Astrocyte (in vitro differentiated cells and primary cell): ENCODE data around the gene RALA. TPM values are rescaled to one million over a fixed set of nuclear protein-coding genes. Genes with fewer than 3 reads are reported as not detected.

Experiments used
- DNase-seq: peaks from one replicate; pipeline ENCODE4 v3.0.0-alpha.2; 2010; ENCODE audit warnings: low read depth
- FAIRE-seq: peaks from 2 replicates; lab custom pipeline; 2011; peaks lifted over from hg19 to GRCh38; lab: Jason Lieb, UNC
- H2AFZ ChIP-seq: 2 replicates; pipeline ENCODE4 v1.6.0; 2012; ENCODE audit warnings: low read depth, low read length, inconsistent platforms
- H3K27ac ChIP-seq: 2 replicates; pipeline ENCODE4 v1.5.1; 2011; ENCODE audit warnings: low read depth, low read length, inconsistent platforms
- H3K27me3 ChIP-seq: 2 replicates; pipeline ENCODE4 v1.6.0; 2011; ENCODE audit warnings: low read length, inconsistent platforms; ENCODE audit not compliant: insufficient read depth
- H3K36me3 ChIP-seq: 2 replicates; pipeline ENCODE4 v1.5.1; 2011; ENCODE audit warnings: low read length, inconsistent platforms; ENCODE audit not compliant: insufficient read depth
- H3K4me1 ChIP-seq: 2 replicates; pipeline ENCODE4 v1.5.1; 2011; ENCODE audit warnings: low read length, inconsistent platforms; ENCODE audit not compliant: insufficient read depth
- H3K4me2 ChIP-seq: 2 replicates; pipeline ENCODE4 v1.6.0; 2012; ENCODE audit warnings: low read length, inconsistent platforms
- H3K4me3 ChIP-seq: 2 replicates; pipeline ENCODE4 v1.5.1; 2011; ENCODE audit warnings: low read depth, mild to moderate bottlenecking, low read length, inconsistent platforms; ENCODE audit not compliant: insufficient read depth
- H3K79me2 ChIP-seq: 2 replicates; pipeline ENCODE4 v1.6.0; 2012; ENCODE audit warnings: mild to moderate bottlenecking, low read length, inconsistent platforms; ENCODE audit not compliant: insufficient read depth
- H3K9ac ChIP-seq: 2 replicates; pipeline ENCODE4 v1.6.0; 2012; ENCODE audit warnings: mild to moderate bottlenecking, low read length, inconsistent platforms
- H3K9me3 ChIP-seq: 2 replicates; pipeline ENCODE4 v1.5.1; 2012; ENCODE audit warnings: low read depth, mild to moderate bottlenecking, low read length, inconsistent platforms; ENCODE audit not compliant: insufficient read depth
- H4K20me1 ChIP-seq: 2 replicates; pipeline ENCODE4 v1.6.0; 2012; ENCODE audit warnings: low read length, inconsistent platforms; ENCODE audit not compliant: insufficient read depth
- H3K27ac Mint-ChIP-seq: one replicate; pipeline ENCODE4 v1.8.0; 2021; ENCODE audit warnings: mild to moderate bottlenecking, mixed read lengths; ENCODE audit not compliant: unreplicated experiment
- H3K27me3 Mint-ChIP-seq: one replicate; pipeline ENCODE4 v1.8.0; 2021; ENCODE audit warnings: low read depth, mixed read lengths; ENCODE audit not compliant: unreplicated experiment
- H3K36me3 Mint-ChIP-seq: one replicate; pipeline ENCODE4 v1.8.0; 2021; ENCODE audit warnings: low read depth, mixed read lengths; ENCODE audit not compliant: unreplicated experiment
- H3K4me1 Mint-ChIP-seq: one replicate; pipeline ENCODE4 v1.8.0; 2021; ENCODE audit warnings: low read depth, mixed read lengths; ENCODE audit not compliant: unreplicated experiment
- H3K4me3 Mint-ChIP-seq: one replicate; pipeline ENCODE4 v1.8.0; 2021; ENCODE audit warnings: mild to moderate bottlenecking, moderate library complexity, mixed read lengths; ENCODE audit not compliant: unreplicated experiment
- H3K9me3 Mint-ChIP-seq: one replicate; pipeline ENCODE4 v1.8.0; 2021; ENCODE audit warnings: mild to moderate bottlenecking, mixed read lengths; ENCODE audit not compliant: unreplicated experiment
- CTCF ChIP-seq: IDR thresholded peaks from 2 replicates; pipeline ENCODE4 v1.5.1; 2011; ENCODE audit warnings: low read depth, mild to moderate bottlenecking, inconsistent platforms, low read length, moderate library complexity; ENCODE audit not compliant: insufficient read depth
- EZH2 ChIP-seq: IDR thresholded peaks from 2 replicates; pipeline ENCODE4 v1.6.1; 2012; ENCODE audit warnings: mild to moderate bottlenecking, low read length, inconsistent platforms; ENCODE audit not compliant: insufficient read depth
- total RNA-seq: library from RNA; stranded (reverse); gene quantifications from 2 replicates; pipeline ENCODE4 v1.2.1, GENCODE V29; 2021

Gene RALA
- total RNA-seq, 1 donor from 2014 or later, result 70.2 TPM

GRCh38 chr7:39637400-39637799 is 14.0 kb downstream of the RALA start:
- Mint-ChIP-seq H3K4me1 (peaks cover 36% of the 10 kb centered on the region), H3K4me3 (no peak overlapping the region), H3K9me3 (peaks cover 1% of the 10 kb centered on the region), H3K36me3 (peaks cover 21% of the 10 kb centered on the region), H3K27me3 (no peaks in the 10 kb centered on the region), H3K27ac (no peak overlapping the region)
- Histone ChIP-seq H3K9me3 (no peaks in the 10 kb centered on the region), H3K36me3 (peaks cover 3% of the 10 kb centered on the region), H3K4me3 (no peak overlapping the region), H3K9ac (no peak overlapping the region), H2AFZ (no peak overlapping the region), H3K27me3 (no peaks in the 10 kb centered on the region), H3K4me2 (no peak overlapping the region), H3K79me2 (peaks cover 100% of the 10 kb centered on the region), H3K27ac (no peak overlapping the region), H4K20me1 (peaks cover 97% of the 10 kb centered on the region), H3K4me1 (peaks cover 5% of the 10 kb centered on the region)
- TF ChIP-seq CTCF (no peak), EZH2 (no peak)
- DNase-seq (no peak), FAIRE-seq (no peak)

GRCh38 chr7:39637963-39638485 is 14.7 kb downstream of the RALA start:
- Mint-ChIP-seq H3K4me1 (peaks cover 41% of the 10 kb centered on the region), H3K36me3 (peaks cover 21% of the 10 kb centered on the region), H3K27ac (no peak overlapping the region), H3K27me3 (no peaks in the 10 kb centered on the region), H3K9me3 (peaks cover 1% of the 10 kb centered on the region), H3K4me3 (no peak overlapping the region)
- Histone ChIP-seq H3K4me1 (peaks cover 5% of the 10 kb centered on the region), H3K4me2 (no peak overlapping the region), H3K36me3 (no peaks in the 10 kb centered on the region), H4K20me1 (peaks cover 96% of the 10 kb centered on the region), H3K27me3 (no peaks in the 10 kb centered on the region), H2AFZ (no peak overlapping the region), H3K9ac (no peak overlapping the region), H3K79me2 (peaks cover 100% of the 10 kb centered on the region), H3K9me3 (no peaks in the 10 kb centered on the region), H3K4me3 (no peak overlapping the region), H3K27ac (no peak overlapping the region)
- no peak for DNase-seq
- no peak for TF ChIP-seq EZH2
- no peak for TF ChIP-seq CTCF
- FAIRE-seq, result no peak

GRCh38 chr7:39642896-39643295 is 19.5 kb downstream of the RALA start:
- H3K4me3 ChIP-seq, result no peak overlapping the region
- H3K79me2 ChIP-seq, result peaks cover 98% of the 10 kb centered on the region
- Mint-ChIP-seq H3K27me3 (no peaks in the 10 kb centered on the region), H3K4me1 (peaks cover 37% of the 10 kb centered on the region), H3K4me3 (no peak overlapping the region), H3K27ac (no peak overlapping the region), H3K9me3 (no peaks in the 10 kb centered on the region), H3K36me3 (peaks cover 4% of the 10 kb centered on the region)
- no peak overlapping the region for H2AFZ ChIP-seq
- peaks cover 86% of the 10 kb centered on the region for H4K20me1 ChIP-seq
- TF ChIP-seq EZH2 (no peak), CTCF (no peak)
- no peaks in the 10 kb centered on the region for H3K27me3 ChIP-seq
- FAIRE-seq (peak; percentile 39), DNase-seq (no peak)
- no peak overlapping the region for H3K27ac ChIP-seq
- no peaks in the 10 kb centered on the region for H3K9me3 ChIP-seq
- H3K4me2 ChIP-seq, result no peak overlapping the region
- H3K36me3 ChIP-seq, result no peaks in the 10 kb centered on the region
- H3K4me1 ChIP-seq, result peaks cover 4% of the 10 kb centered on the region
- H3K9ac ChIP-seq, result no peak overlapping the region
